Measurements from ENCODE around the gene POT1. TPM values are rescaled to one million over a fixed set of nuclear protein-coding genes. Genes with fewer than 3 reads are reported as not detected.

POT1 gene
- total RNA-seq, 4 donors from 2014 or later = 13.8 to 91.6 (median 23.5) TPM

- intact Hi-C loops (cut with DNase I; ENCODE audit: low total_unique reads) = no loop called here
- Histone ChIP-seq H3K27me3 (no peaks in the 10 kb centered on the region), H3K36me3 (no peaks in the 10 kb centered on the region), H3K27ac (no peak overlapping the region), H3K4me3 (no peak overlapping the region), H3K4me1 (no peaks in the 10 kb centered on the region), H3K9me3 (no peaks in the 10 kb centered on the region)
- TF ChIP-seq POLR2A (IDR thresholded peaks at IDR 0.05) = no peak
- no peak for TF ChIP-seq CTCF (IDR thresholded peaks at IDR 0.05)
- no peak for DNase-seq
Measured at GRCh38 chr7:124954790-124955189, 25.2 kb upstream of the POT1 start.

GRCh38 chr7:124945680-124946079 is 16.1 kb upstream of the POT1 start:
- TF ChIP-seq POLR2A (IDR thresholded peaks at IDR 0.05) (no peak), CTCF (IDR thresholded peaks at IDR 0.05) (no peak)
- Histone ChIP-seq H3K27me3 (no peaks in the 10 kb centered on the region), H3K4me3 (no peak overlapping the region), H3K36me3 (no peaks in the 10 kb centered on the region), H3K27ac (no peak overlapping the region), H3K9me3 (no peaks in the 10 kb centered on the region), H3K4me1 (no peaks in the 10 kb centered on the region)
- intact Hi-C loops (cut with DNase I; ENCODE audit: low total_unique reads) = no loop called here
- DNase-seq = no peak

GRCh38 chr7:124943472-124943871 is 13.8 kb upstream of the POT1 start:
- Histone ChIP-seq H3K4me1 (no peaks in the 10 kb centered on the region), H3K27ac (no peak overlapping the region), H3K27me3 (no peaks in the 10 kb centered on the region), H3K4me3 (no peak overlapping the region), H3K9me3 (no peaks in the 10 kb centered on the region), H3K36me3 (no peaks in the 10 kb centered on the region)
- intact Hi-C loops (cut with DNase I; ENCODE audit: low total_unique reads) = no loop called here
- DNase-seq = no peak
- TF ChIP-seq CTCF (IDR thresholded peaks at IDR 0.05) = no peak
- no peak for TF ChIP-seq POLR2A (IDR thresholded peaks at IDR 0.05)

GRCh38 chr7:124942399-124942798 is 12.8 kb upstream of the POT1 start:
- no peak for DNase-seq
- Histone ChIP-seq H3K4me1 (no peaks in the 10 kb centered on the region), H3K27ac (no peak overlapping the region), H3K36me3 (no peaks in the 10 kb centered on the region), H3K27me3 (no peaks in the 10 kb centered on the region), H3K4me3 (no peak overlapping the region), H3K9me3 (no peaks in the 10 kb centered on the region)
- TF ChIP-seq POLR2A (IDR thresholded peaks at IDR 0.05) = no peak
- intact Hi-C loops (cut with DNase I; ENCODE audit: low total_unique reads) = no loop called here

- no peaks in the 10 kb centered on the region for H3K4me1 ChIP-seq
- TF ChIP-seq CTCF (IDR thresholded peaks at IDR 0.05) (no peak), POLR2A (IDR thresholded peaks at IDR 0.05) (no peak)
- intact Hi-C loops (cut with DNase I; ENCODE audit: low total_unique reads) = no loop called here
- H3K9me3 ChIP-seq = no peaks in the 10 kb centered on the region
- no peaks in the 10 kb centered on the region for H3K36me3 ChIP-seq
- no peak overlapping the region for H3K4me3 ChIP-seq
- DNase-seq = no peak
- H3K27ac ChIP-seq = no peak overlapping the region
- H3K27me3 ChIP-seq = no peaks in the 10 kb centered on the region
Measured at GRCh38 chr7:124940306-124940705, 10.7 kb upstream of the POT1 start.

- Histone ChIP-seq H3K4me3 (no peak overlapping the region), H3K27ac (no peak overlapping the region), H3K9me3 (no peaks in the 10 kb centered on the region), H3K36me3 (no peaks in the 10 kb centered on the region), H3K27me3 (no peaks in the 10 kb centered on the region), H3K4me1 (no peaks in the 10 kb centered on the region)
- TF ChIP-seq POLR2A (IDR thresholded peaks at IDR 0.05) = no peak
- no peak for TF ChIP-seq CTCF (IDR thresholded peaks at IDR 0.05)
- intact Hi-C loops (cut with DNase I; ENCODE audit: low total_unique reads) = no loop called here
- no peak for DNase-seq
Measured at GRCh38 chr7:124938128-124938527, 8.5 kb upstream of the POT1 start.
